Liver (tissue), 3 donors: ENCODE measurements around the gene LRP10.

Source experiments
- ATF3 ChIP-seq: IDR thresholded peaks from 2 replicates; pipeline ENCODE4 v1.6.1; 2016; ENCODE audit warnings: antibody characterized with exemption
- EGR1 ChIP-seq, 2 donors: IDR thresholded peaks; 2 replicates each; pipeline ENCODE4 v1.6.1; 2016 to 2018; ENCODE audit warnings: antibody characterized with exemption in 2 of 2, low read depth in 2 of 2
- FOXA1 ChIP-seq: IDR thresholded peaks from 2 replicates; pipeline ENCODE4 v1.6.1; 2016; ENCODE audit warnings: antibody characterized with exemption
- MAX ChIP-seq: IDR thresholded peaks from 2 replicates; pipeline ENCODE4 v1.6.1; 2016; ENCODE audit warnings: antibody characterized with exemption
- RXRA ChIP-seq, 2 donors: IDR thresholded peaks; 2 replicates each; pipeline ENCODE4 v1.6.1; 2017 to 2018; ENCODE audit warnings: antibody characterized with exemption in 2 of 2, mild to moderate bottlenecking in 1 of 2
- SP1 ChIP-seq: IDR thresholded peaks from 2 replicates; pipeline ENCODE4 v1.6.1; 2018; ENCODE audit warnings: antibody characterized with exemption, mild to moderate bottlenecking
- YY1 ChIP-seq: IDR thresholded peaks from 2 replicates; pipeline ENCODE4 v1.6.1; 2016; ENCODE audit warnings: antibody characterized with exemption, mild to moderate bottlenecking
- TF ChIP-seq, protein P1 (sequence below): fragments of 150-350 bp; IDR thresholded peaks from 2 replicates; pipeline ENCODE4 v1.5.1; 2017; ENCODE audit warnings: improper control_type of control experiment, low read depth, low read length; ENCODE audit not compliant: missing input control
- donor health status: healthy.
- donor health status: healthy.

DNA sequence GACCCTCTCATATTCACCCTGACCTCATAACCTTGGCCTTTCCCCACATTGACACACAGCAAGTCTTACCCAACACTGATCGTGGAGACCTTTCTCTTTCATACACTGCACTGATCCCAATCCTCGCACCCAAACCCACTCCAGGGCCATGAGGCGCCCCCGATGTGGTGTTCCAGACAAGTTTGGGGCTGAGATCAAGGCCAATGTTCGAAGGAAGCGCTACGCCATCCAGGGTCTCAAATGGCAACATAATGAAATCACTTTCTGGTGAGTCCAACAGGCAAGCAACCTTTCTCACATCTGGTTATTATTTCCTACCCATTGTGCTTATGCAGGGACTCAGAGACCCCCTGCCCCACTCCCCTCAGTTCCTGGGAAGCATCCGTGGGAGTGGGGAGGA lies 29.8 kb upstream of the LRP10 start:
- TF ChIP-seq, protein P1, sequence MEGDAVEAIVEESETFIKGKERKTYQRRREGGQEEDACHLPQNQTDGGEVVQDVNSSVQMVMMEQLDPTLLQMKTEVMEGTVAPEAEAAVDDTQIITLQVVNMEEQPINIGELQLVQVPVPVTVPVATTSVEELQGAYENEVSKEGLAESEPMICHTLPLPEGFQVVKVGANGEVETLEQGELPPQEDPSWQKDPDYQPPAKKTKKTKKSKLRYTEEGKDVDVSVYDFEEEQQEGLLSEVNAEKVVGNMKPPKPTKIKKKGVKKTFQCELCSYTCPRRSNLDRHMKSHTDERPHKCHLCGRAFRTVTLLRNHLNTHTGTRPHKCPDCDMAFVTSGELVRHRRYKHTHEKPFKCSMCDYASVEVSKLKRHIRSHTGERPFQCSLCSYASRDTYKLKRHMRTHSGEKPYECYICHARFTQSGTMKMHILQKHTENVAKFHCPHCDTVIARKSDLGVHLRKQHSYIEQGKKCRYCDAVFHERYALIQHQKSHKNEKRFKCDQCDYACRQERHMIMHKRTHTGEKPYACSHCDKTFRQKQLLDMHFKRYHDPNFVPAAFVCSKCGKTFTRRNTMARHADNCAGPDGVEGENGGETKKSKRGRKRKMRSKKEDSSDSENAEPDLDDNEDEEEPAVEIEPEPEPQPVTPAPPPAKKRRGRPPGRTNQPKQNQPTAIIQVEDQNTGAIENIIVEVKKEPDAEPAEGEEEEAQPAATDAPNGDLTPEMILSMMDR = no peak
- no peak for TF ChIP-seq ATF3
- no peak for TF ChIP-seq YY1
- no peak for TF ChIP-seq SP1
- no peak for TF ChIP-seq FOXA1
- no peak for TF ChIP-seq EGR1 (IDR thresholded peaks at IDR 0.05; ENCODE audit: low read depth in 2 of 2)
- no peak for TF ChIP-seq RXRA (IDR thresholded peaks at IDR 0.05)
- no peak for TF ChIP-seq MAX
